GM23248 (cell line): ENCODE data around the gene HOXD13. TPM values are rescaled to one million over a fixed set of nuclear protein-coding genes. Genes with fewer than 3 reads are reported as not detected.
A peak's percentile ranks its signal among the peaks of the same experiment; 100 is the strongest.

ENCODE experiments used
- DNase-seq: peaks from one replicate; pipeline ENCODE4 v3.0.0-alpha.2; 2015
- H2AFZ ChIP-seq: fragments of 200-600 bp; sonication (generic); 2 replicates; pipeline ENCODE4 v1.6.1; 2016; ENCODE audit warnings: antibody characterized with exemption
- H3F3A ChIP-seq: fragments of 200-600 bp; sonication (generic); 2 replicates; pipeline ENCODE4 v1.6.1; 2016; ENCODE audit warnings: mild to moderate bottlenecking, antibody characterized with exemption, mixed run types; ENCODE audit not compliant: insufficient read depth
- H3K27ac ChIP-seq: fragments of 200-600 bp; sonication (generic); 2 replicates; pipeline ENCODE4 v1.5.1; 2016; ENCODE audit warnings: mild to moderate bottlenecking
- H3K27me3 ChIP-seq: fragments of 200-600 bp; sonication (generic); replicated peaks from 2 replicates; pipeline ENCODE4 v1.6.1; 2016; ENCODE audit warnings: mild to moderate bottlenecking; ENCODE audit not compliant: insufficient read depth
- H3K36me3 ChIP-seq: fragments of 200-600 bp; sonication (generic); 2 replicates; pipeline ENCODE4 v1.6.1; 2016; ENCODE audit warnings: low read depth, mild to moderate bottlenecking
- H3K4me1 ChIP-seq: fragments of 200-600 bp; sonication (generic); 2 replicates; pipeline ENCODE4 v1.6.1; 2016; ENCODE audit warnings: mild to moderate bottlenecking; ENCODE audit not compliant: insufficient read depth
- H3K4me2 ChIP-seq: fragments of 200-600 bp; sonication (generic); one replicate; pipeline ENCODE4 v1.6.1; 2016; ENCODE audit warnings: mild to moderate bottlenecking; ENCODE audit not compliant: unreplicated experiment
- H3K4me3 ChIP-seq: fragments of 200-600 bp; sonication (generic); 2 replicates; pipeline ENCODE4 v1.5.1; 2016; ENCODE audit warnings: mild to moderate bottlenecking
- H3K79me2 ChIP-seq: fragments of 200-600 bp; sonication (generic); 2 replicates; pipeline ENCODE4 v1.6.1; 2016; ENCODE audit warnings: mild to moderate bottlenecking; ENCODE audit not compliant: insufficient read depth
- H3K9ac ChIP-seq: fragments of 200-600 bp; sonication (generic); 2 replicates; pipeline ENCODE4 v1.6.1; 2016; ENCODE audit warnings: mild to moderate bottlenecking
- H3K9me2 ChIP-seq: fragments of 200-600 bp; sonication (generic); 2 replicates; pipeline ENCODE4 v1.6.1; 2016; ENCODE audit warnings: mixed run types, mild to moderate bottlenecking, moderate library complexity; ENCODE audit not compliant: insufficient read depth
- H3K9me3 ChIP-seq: fragments of 200-600 bp; sonication (generic); one replicate; pipeline ENCODE4 v1.6.1; 2017; ENCODE audit warnings: low read depth
- H4K20me1 ChIP-seq: fragments of 200-600 bp; sonication (generic); 2 replicates; pipeline ENCODE4 v1.6.0; 2016; ENCODE audit not compliant: insufficient read depth
- EZH2 ChIP-seq: fragments of 200-600 bp; sonication (generic); IDR thresholded peaks from 2 replicates; pipeline ENCODE4 v1.6.1; 2018; ENCODE audit warnings: antibody characterized with exemption, mild to moderate bottlenecking; ENCODE audit not compliant: insufficient read depth, poor library complexity, severe bottlenecking
- EZH2phosphoT487 ChIP-seq: fragments of 200-600 bp; sonication (generic); IDR thresholded peaks from 2 replicates; pipeline ENCODE4 v1.6.1; 2018; ENCODE audit warnings: antibody characterized with exemption, moderate library complexity, mild to moderate bottlenecking, low read depth; ENCODE audit not compliant: insufficient read depth
- WGBS, 2 experiments: methylation state at CpG; one replicate each; pipeline ENCODE4 v1.1.6; 2015 to 2017; ENCODE audit warnings: low lambda C conversion rate in 2 of 2, low coverage in 1 of 2; ENCODE audit errors: missing lambda C conversion rate in 2 of 2; 5-methylcytosine and 5-hydroxymethylcytosine counted together
- in situ Hi-C: fragments of 300-500 bp; cut with MboI; formaldehyde crosslinking; loops from 2 replicates; pipeline ENCODE4 v1.15.0; 2020
- polyA plus RNA-seq: library from polyadenylated mRNA; unstranded; fragments of >200 nt; fragmentation: Nextera tagmentation; extraction: Ambion mirVana; gene quantifications from 2 replicates; pipeline ENCODE4 v1.2.1, GENCODE V29; 2016
- total RNA-seq: library from RNA; depleted of rRNA; stranded (reverse); fragments of >200 nt; shearing (Covaris generic); gene quantifications from 2 replicates; pipeline ENCODE4 v1.2.3, GENCODE V29; 2014

HOXD13 gene
- total and polyA plus RNA-seq, 2 experiments from 2014 or later = 2.4 to 3.8 TPM

DNA sequence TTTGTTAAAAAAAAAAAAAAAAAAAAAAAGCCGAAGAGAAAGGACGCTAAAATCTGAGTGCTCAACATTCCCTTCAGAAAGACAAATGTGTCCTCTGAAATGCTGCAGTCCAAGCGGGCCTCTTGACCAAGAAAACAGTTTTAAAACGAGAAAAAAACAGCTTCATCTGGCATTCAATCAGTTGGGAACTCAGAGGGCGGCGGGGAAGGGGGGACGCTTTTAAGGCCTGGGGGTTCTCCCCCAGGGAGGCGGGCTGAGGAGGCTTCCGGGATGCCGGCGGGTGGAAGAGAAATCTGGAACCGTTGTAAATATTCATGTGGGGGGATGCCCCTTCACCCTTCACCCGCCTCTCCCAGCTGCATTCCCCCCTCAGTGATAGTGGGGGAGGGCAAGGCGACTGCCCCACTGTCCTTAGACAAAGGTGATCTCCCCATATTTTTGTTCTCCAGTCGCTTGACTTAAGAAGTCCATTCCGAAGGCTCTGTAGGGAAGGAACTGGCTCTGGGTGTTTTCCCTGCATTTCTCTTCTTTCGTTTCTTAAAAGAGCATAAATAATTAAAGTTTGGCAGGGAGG, 11.3 kb downstream of the HOXD13 start:
- peaks cover 66% of the 10 kb centered on the region for H3K79me2 ChIP-seq
- H3K9ac ChIP-seq = peak overlapping the region; percentile 93
- no peaks in the 10 kb centered on the region for H3K9me3 ChIP-seq
- H3F3A ChIP-seq = peaks cover 23% of the 10 kb centered on the region
- H4K20me1 ChIP-seq = no peaks in the 10 kb centered on the region
- TF ChIP-seq EZH2 (no peak), EZH2phosphoT487 (no peak)
- WGBS, 2 experiments = 1% methylated on average over 16 to 17 of the region's 17 CpGs
- in situ Hi-C loops = loop anchor here (25.0 kb wide), 1 partner anchor 1633 kb away; no protein-coding TSS in a partner anchor
- H3K4me1 ChIP-seq = peaks cover 8% of the 10 kb centered on the region
- H3K27me3 ChIP-seq = no peaks in the 10 kb centered on the region
- H3K36me3 ChIP-seq = no peaks in the 10 kb centered on the region
- peak; percentile 50 for DNase-seq
- peak overlapping the region; percentile 89 for H3K27ac ChIP-seq
- peak overlapping the region; percentile 82 for H2AFZ ChIP-seq
- H3K4me2 ChIP-seq = peak overlapping the region; percentile 95
- no peaks in the 10 kb centered on the region for H3K9me2 ChIP-seq
- peak overlapping the region; percentile 88 for H3K4me3 ChIP-seq

DNA sequence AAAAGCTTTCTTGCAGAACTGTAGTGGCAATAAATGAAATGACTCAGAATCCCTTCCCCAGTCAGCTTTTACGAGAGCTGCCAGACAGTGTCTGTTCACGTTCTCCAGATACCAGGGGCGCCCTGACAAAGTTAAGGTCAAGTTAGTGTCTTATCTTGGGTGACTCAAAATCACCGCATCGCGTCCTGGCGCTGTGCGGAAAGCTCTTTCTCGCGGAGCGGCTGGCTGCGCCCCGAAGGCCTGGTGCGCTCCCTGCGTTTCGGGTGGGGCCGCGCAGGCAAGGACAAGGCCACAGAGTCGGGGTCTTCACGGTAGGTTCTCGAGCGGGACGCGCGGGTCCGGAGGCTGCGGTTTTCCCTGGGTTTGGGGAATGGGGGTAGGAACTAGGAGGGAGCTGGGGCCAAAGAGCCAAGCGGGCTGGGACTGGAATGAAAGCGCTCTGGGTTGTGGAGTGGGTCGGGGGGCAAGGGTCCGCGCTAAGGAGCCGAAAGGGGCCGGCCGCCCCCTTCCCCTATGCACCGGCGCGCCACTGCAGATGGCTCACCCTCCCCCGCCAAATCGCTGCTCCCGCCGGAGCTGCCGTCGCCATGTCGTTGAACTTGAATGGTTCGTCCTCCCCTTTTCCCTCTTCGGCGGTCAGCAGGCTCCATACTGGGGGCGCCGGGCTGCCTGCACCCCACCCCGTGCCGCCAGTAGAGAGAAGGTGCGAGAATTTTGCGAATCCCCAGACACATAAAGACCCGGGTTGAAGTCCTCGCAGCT, 12.0 kb downstream of the HOXD13 start:
- H3K27ac ChIP-seq = peak overlapping the region; percentile 89
- TF ChIP-seq EZH2phosphoT487 (no peak), EZH2 (no peak)
- H3K4me2 ChIP-seq = peak overlapping the region; percentile 95
- H3K9me3 ChIP-seq = no peaks in the 10 kb centered on the region
- peaks cover under 1% of the 10 kb centered on the region; the same call in 1 of the 2 replicates for H3K36me3 ChIP-seq
- H3K4me1 ChIP-seq = peaks cover 8% of the 10 kb centered on the region
- WGBS, 2 experiments = 1% methylated on average over 47 to 56 of the region's 56 CpGs
- in situ Hi-C loops = loop anchor here (25.0 kb wide), 1 partner anchor 1633 kb away; no protein-coding TSS in a partner anchor
- H4K20me1 ChIP-seq = no peaks in the 10 kb centered on the region
- no peaks in the 10 kb centered on the region for H3K27me3 ChIP-seq
- H2AFZ ChIP-seq = peak overlapping the region; percentile 82
- H3K4me3 ChIP-seq = peak overlapping the region; percentile 88
- H3K9ac ChIP-seq = peak overlapping the region; percentile 93
- peaks cover 28% of the 10 kb centered on the region for H3F3A ChIP-seq
- peaks cover 73% of the 10 kb centered on the region for H3K79me2 ChIP-seq
- peak; percentile 85 for DNase-seq
- H3K9me2 ChIP-seq = no peaks in the 10 kb centered on the region

DNA sequence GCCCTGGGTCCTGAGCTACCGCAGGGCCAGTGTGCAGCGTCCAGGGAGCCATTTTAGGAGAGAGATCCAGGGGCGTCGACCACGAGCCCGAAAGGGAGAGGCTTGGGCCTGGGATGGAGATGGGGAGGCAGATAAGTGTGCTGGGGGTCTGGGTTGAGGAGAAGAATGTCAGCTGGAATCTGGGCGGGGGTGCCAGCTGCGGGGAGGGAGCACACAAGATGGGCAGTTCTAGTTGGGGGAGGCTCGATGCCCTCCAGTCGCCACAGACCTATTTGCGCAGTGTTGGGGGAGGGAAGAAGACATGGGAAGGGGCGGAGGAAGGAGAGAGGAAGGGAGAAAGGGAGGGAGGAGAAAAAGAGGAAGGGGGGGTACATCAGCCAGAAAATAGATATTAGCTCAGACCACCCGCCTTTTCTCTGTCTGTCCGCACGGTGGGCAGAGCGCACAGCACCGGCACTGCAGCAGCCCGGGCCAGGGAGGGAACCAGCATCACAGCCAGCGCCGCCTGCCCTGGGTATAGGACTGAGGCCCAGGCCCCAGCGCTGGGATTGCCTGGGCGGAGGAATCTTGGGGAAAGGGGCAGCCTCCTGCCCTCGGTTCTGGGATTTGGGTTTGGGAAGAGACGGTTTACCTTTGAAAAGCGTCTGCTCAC, 12.7 kb downstream of the HOXD13 start:
- Histone ChIP-seq H3K4me1 (peaks cover 8% of the 10 kb centered on the region), H3K4me3 (peak overlapping the region; percentile 88), H3K4me2 (peak overlapping the region; percentile 95), H3K27ac (peak overlapping the region; percentile 89), H3K9me3 (no peaks in the 10 kb centered on the region), H3K79me2 (peaks cover 80% of the 10 kb centered on the region), H3K9me2 (no peaks in the 10 kb centered on the region), H3K9ac (peak overlapping the region; percentile 93), H3K36me3 (peaks cover 7% of the 10 kb centered on the region), H3K27me3 (no peaks in the 10 kb centered on the region), H4K20me1 (no peaks in the 10 kb centered on the region), H2AFZ (peak overlapping the region; percentile 82), H3F3A (peaks cover 34% of the 10 kb centered on the region)
- peak; percentile 80 for DNase-seq
- in situ Hi-C loops = loop anchor here (25.0 kb wide), 1 partner anchor 1632 kb away; no protein-coding TSS in a partner anchor
- TF ChIP-seq EZH2phosphoT487 (no peak), EZH2 (no peak)
- 0 to 1% methylated on average over 21 to 25 of the region's 25 CpGs for WGBS, 2 experiments
